Measurements from ENCODE around the gene CTSL.

DNA sequence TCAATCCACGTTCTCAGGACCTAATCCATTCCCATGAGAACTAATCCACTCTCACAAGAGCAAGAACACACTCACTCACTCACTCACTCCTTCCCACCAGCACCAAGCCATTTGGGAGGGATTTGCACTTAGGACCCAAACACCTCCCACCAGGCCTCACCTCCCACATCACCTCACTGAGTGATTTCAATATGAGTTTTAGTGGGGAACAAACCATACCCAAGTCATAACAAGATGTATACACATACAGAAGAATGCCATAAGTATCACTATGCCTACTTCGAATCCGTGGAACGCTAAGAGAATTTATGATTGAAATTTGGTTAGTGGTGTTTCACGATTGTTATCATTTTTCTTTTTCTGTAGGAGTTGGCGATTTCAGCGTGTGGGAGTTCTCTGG is 29.3 kb upstream of the CTSL start:
- TF ChIP-seq, protein P1, sequence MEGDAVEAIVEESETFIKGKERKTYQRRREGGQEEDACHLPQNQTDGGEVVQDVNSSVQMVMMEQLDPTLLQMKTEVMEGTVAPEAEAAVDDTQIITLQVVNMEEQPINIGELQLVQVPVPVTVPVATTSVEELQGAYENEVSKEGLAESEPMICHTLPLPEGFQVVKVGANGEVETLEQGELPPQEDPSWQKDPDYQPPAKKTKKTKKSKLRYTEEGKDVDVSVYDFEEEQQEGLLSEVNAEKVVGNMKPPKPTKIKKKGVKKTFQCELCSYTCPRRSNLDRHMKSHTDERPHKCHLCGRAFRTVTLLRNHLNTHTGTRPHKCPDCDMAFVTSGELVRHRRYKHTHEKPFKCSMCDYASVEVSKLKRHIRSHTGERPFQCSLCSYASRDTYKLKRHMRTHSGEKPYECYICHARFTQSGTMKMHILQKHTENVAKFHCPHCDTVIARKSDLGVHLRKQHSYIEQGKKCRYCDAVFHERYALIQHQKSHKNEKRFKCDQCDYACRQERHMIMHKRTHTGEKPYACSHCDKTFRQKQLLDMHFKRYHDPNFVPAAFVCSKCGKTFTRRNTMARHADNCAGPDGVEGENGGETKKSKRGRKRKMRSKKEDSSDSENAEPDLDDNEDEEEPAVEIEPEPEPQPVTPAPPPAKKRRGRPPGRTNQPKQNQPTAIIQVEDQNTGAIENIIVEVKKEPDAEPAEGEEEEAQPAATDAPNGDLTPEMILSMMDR (IDR thresholded peaks at IDR 0.05) = no peak
- TF ChIP-seq ZFX (IDR thresholded peaks at IDR 0.05; ENCODE audit: borderline replicate concordance) = no peak

All from 22Rv1 (cell line).